H1 (cell line): Measurements from ENCODE around the gene CCDC24. TPM values are rescaled to one million over a fixed set of nuclear protein-coding genes. Genes with fewer than 3 reads are reported as not detected.

ENCODE experiments used
- CBX5 ChIP-seq: fragments of 300-800, 300-1000 bp; sonication (generic); IDR thresholded peaks from 2 replicates; pipeline ENCODE4 v1.7.1; 2016; ENCODE audit warnings: antibody characterized with exemption, low read length, low read depth
- CBX8 ChIP-seq: fragments of 300-800, 300-1000 bp; sonication (generic); IDR thresholded peaks from 2 replicates; pipeline ENCODE4 v1.7.1; 2016; ENCODE audit warnings: low read depth, low read length, borderline replicate concordance
- CHD1 ChIP-seq: IDR thresholded peaks from 2 replicates; pipeline ENCODE4 v1.6.1; 2012; ENCODE audit warnings: low read depth, low read length, improper control_type of control experiment
- EGR1 ChIP-seq: IDR thresholded peaks from 2 replicates; pipeline ENCODE4 v1.6.1; 2011; ENCODE audit warnings: low read depth, low read length, borderline replicate concordance
- FOSL1 ChIP-seq: IDR thresholded peaks from 2 replicates; pipeline ENCODE4 v1.6.1; 2011; ENCODE audit warnings: mild to moderate bottlenecking, low read depth, low read length, moderate library complexity; ENCODE audit not compliant: insufficient read depth
- GTF2F1 ChIP-seq: IDR thresholded peaks from 2 replicates; pipeline ENCODE4 v1.6.1; 2012; ENCODE audit warnings: low read depth, low read length, improper control_type of control experiment, borderline replicate concordance
- HDAC2 ChIP-seq, 2 experiments: fragments of 300-600 bp in 1 of 2; sonication (generic) in 1 of 2; IDR thresholded peaks; 2 replicates each; pipeline ENCODE4 v1.6.1; 2011 to 2012; ENCODE audit warnings: low read depth in 2 of 2, low read length in 2 of 2, mild to moderate bottlenecking in 2 of 2, moderate library complexity in 2 of 2, borderline replicate concordance in 1 of 2, inconsistent platforms in 1 of 2
- HDAC6 ChIP-seq: IDR thresholded peaks from one replicate; pipeline ENCODE4 v1.7.1; 2012; ENCODE audit warnings: low read depth, mild to moderate bottlenecking, inconsistent platforms, low read length, moderate library complexity
- KDM5A ChIP-seq: fragments of 200-600 bp; IDR thresholded peaks from 2 replicates; pipeline ENCODE4 v1.7.1; 2012; ENCODE audit warnings: mild to moderate bottlenecking, low read length, inconsistent platforms, mixed read lengths
- NANOG ChIP-seq: IDR thresholded peaks from 2 replicates; pipeline ENCODE4 v1.6.1; 2011; ENCODE audit warnings: low read length, low read depth, mild to moderate bottlenecking, inconsistent platforms; ENCODE audit not compliant: insufficient read depth, poor library complexity, severe bottlenecking
- PHF8 ChIP-seq: fragments of 200-600 bp; sonication (generic); conservative IDR thresholded peaks from 2 replicates; pipeline ENCODE4 v1.7.1; 2012; ENCODE audit warnings: low read depth, mild to moderate bottlenecking, inconsistent platforms, low read length, moderate library complexity
- POLR2AphosphoS5 ChIP-seq: IDR thresholded peaks from 2 replicates; pipeline ENCODE4 v1.6.1; 2011; ENCODE audit warnings: low read depth, low read length
- RAD21 ChIP-seq, 2 experiments: IDR thresholded peaks in 1 of 2; conservative IDR thresholded peaks in 1 of 2; 2 replicates each; pipeline ENCODE4 v1.6.1; 2011; ENCODE audit warnings: low read depth in 2 of 2, low read length in 2 of 2, improper control_type of control experiment in 1 of 2, inconsistent platforms in 1 of 2, mild to moderate bottlenecking in 1 of 2, moderate library complexity in 1 of 2
- SIN3A ChIP-seq, 2 experiments: IDR thresholded peaks in 1 of 2; conservative IDR thresholded peaks in 1 of 2; 2 replicates each; pipeline ENCODE4 v1.6.1; 2011 to 2012; ENCODE audit warnings: low read length in 2 of 2, improper control_type of control experiment in 1 of 2, low read depth in 1 of 2, mild to moderate bottlenecking in 1 of 2
- SIX5 ChIP-seq: IDR thresholded peaks from 2 replicates; pipeline ENCODE4 v1.6.1; 2011; ENCODE audit warnings: mild to moderate bottlenecking, low read depth, low read length
- SP2 ChIP-seq: IDR thresholded peaks from 2 replicates; pipeline ENCODE4 v1.6.1; 2012; ENCODE audit warnings: mild to moderate bottlenecking, low read length, inconsistent platforms
- SUZ12 ChIP-seq: fragments of 200-600 bp; sonication (generic); IDR thresholded peaks from 2 replicates; pipeline ENCODE4 v1.6.1; 2012; ENCODE audit warnings: mild to moderate bottlenecking, inconsistent platforms, low read length, moderate library complexity, mixed read lengths
- TBP ChIP-seq: IDR thresholded peaks from 2 replicates; pipeline ENCODE4 v1.6.1; 2011; ENCODE audit warnings: low read depth, low read length, improper control_type of control experiment
- TCF12 ChIP-seq: IDR thresholded peaks from 2 replicates; pipeline ENCODE4 v1.6.1; 2011; ENCODE audit warnings: low read depth, mild to moderate bottlenecking, low read length
- polyA plus RNA-seq, 7 experiments: library from polyadenylated mRNA; depleted of rRNA in 3 of 7; stranded (reverse) in 5 of 7; unstranded in 2 of 7; fragments of >200 nt in 5 of 7; fragments of 200-250 nt in 2 of 7; gene quantifications; 1 replicate in 5 of 7; 2 replicates in 1 of 7; 4 replicates in 1 of 7; pipeline versions ENCODE4 v1.2.1 to v1.2.3, GENCODE V29; 2011 to 2013; ENCODE audit warnings: missing spikeins in 2 of 7, mixed read lengths in 2 of 7
- total RNA-seq: library from RNA; stranded (reverse); fragmentation: NEBNext Ultra II Directional; extraction: Animal tissue kit (Norgen Biotek cat#: 25700); gene quantifications from 2 replicates; pipeline ENCODE4 v1.2.1, GENCODE V29; 2021
- TF ChIP-seq, protein P1 (sequence below): IDR thresholded peaks from 2 replicates; pipeline ENCODE4 v1.6.1; 2012; ENCODE audit warnings: inconsistent platforms

Gene CCDC24
- total and polyA plus RNA-seq, 2 of the 8 experiments (the other 6 are each of a cell fraction or from before 2014, with no cell fraction given): 11.2 to 11.4 TPM

- no peak for TF ChIP-seq GTF2F1
- TF ChIP-seq FOSL1: no peak
- TF ChIP-seq SIX5: no peak
- TF ChIP-seq RAD21 (IDR thresholded peaks at IDR 0.05 in 1 of 2, conservative IDR thresholded peaks at IDR 0.05 in 1 of 2; ENCODE audit: low read depth in 2 of 2, low read length in 2 of 2): no peak
- no peak for TF ChIP-seq CBX5
- TF ChIP-seq SIN3A (conservative IDR thresholded peaks at IDR 0.05 in 1 of 2, IDR thresholded peaks at IDR 0.05 in 1 of 2; ENCODE audit: low read depth in 1 of 2, low read length in 2 of 2): no peak; a peak in 1 of 4 replicates
- TF ChIP-seq, protein P1, sequence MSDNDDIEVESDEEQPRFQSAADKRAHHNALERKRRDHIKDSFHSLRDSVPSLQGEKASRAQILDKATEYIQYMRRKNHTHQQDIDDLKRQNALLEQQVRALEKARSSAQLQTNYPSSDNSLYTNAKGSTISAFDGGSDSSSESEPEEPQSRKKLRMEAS: peak; percentile 77
- no peak for TF ChIP-seq SUZ12
- no peak for TF ChIP-seq HDAC6
- no peak for TF ChIP-seq TCF12
- no peak for TF ChIP-seq SP2
- no peak for TF ChIP-seq CBX8
- no peak for TF ChIP-seq HDAC2 (IDR thresholded peaks at IDR 0.05; ENCODE audit: borderline replicate concordance in 1 of 2, low read depth in 2 of 2, low read length in 2 of 2)
- TF ChIP-seq PHF8: peak; percentile 53; the same call in 1 of the 2 replicates
- TF ChIP-seq POLR2AphosphoS5: peak; percentile 45; the same call in 1 of the 2 replicates
- no peak for TF ChIP-seq EGR1
- TF ChIP-seq TBP: peak; percentile 19; the same call in 1 of the 2 replicates
- TF ChIP-seq CHD1: no peak
- no peak for TF ChIP-seq NANOG
- no peak for TF ChIP-seq KDM5A
Observed at GRCh38 chr1:44031252-44032169, 40.1 kb downstream of the CCDC24 start, which contains the start of gene SLC6A9 (continued).
